SU-DHL-6 (cell line): ENCODE results near the gene SLC43A1.

ENCODE experiments used
- EZH2phosphoT487 ChIP-seq: fragments of 200-600 bp; sonication (generic), shearing (Covaris generic); conservative IDR thresholded peaks from 2 replicates; pipeline ENCODE4 v1.6.1; 2018; ENCODE audit warnings: mild to moderate bottlenecking, antibody characterized with exemption, low read length, moderate library complexity, mixed read lengths
- TF ChIP-seq, protein P1 (sequence below): fragments of 200-600 bp; sonication (generic); IDR thresholded peaks from one replicate; pipeline ENCODE4 v1.5.1; 2017; ENCODE audit warnings: antibody characterized with exemption, mild to moderate bottlenecking, low read length, moderate library complexity; ENCODE audit not compliant: insufficient read depth, poor library complexity, severe bottlenecking

DNA sequence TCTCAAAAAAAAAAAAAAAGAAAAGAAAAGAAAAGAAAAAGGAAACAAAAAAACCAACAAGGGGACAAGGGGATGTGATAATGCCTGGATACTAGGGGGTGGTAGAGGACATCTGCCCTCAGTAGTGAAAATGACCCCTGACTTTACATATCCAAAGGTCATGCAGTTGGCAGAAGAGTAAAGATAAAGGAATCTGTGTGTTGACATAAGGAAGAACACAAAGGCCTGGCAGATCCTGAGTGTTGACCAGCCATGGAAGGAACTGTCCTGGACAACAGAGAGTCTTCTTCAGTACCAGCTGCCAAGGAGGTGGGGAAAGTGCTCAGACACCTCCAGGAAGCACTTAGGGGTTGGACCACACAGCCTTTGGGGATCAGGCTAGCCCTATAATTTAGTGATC lies 12.6 kb downstream of the SLC43A1 start:
- TF ChIP-seq, protein P1, sequence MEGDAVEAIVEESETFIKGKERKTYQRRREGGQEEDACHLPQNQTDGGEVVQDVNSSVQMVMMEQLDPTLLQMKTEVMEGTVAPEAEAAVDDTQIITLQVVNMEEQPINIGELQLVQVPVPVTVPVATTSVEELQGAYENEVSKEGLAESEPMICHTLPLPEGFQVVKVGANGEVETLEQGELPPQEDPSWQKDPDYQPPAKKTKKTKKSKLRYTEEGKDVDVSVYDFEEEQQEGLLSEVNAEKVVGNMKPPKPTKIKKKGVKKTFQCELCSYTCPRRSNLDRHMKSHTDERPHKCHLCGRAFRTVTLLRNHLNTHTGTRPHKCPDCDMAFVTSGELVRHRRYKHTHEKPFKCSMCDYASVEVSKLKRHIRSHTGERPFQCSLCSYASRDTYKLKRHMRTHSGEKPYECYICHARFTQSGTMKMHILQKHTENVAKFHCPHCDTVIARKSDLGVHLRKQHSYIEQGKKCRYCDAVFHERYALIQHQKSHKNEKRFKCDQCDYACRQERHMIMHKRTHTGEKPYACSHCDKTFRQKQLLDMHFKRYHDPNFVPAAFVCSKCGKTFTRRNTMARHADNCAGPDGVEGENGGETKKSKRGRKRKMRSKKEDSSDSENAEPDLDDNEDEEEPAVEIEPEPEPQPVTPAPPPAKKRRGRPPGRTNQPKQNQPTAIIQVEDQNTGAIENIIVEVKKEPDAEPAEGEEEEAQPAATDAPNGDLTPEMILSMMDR = no peak
- no peak for TF ChIP-seq EZH2phosphoT487
